HEK293 (cell line): Measurements from ENCODE around the gene SLC6A3.

Experiments
- CTCF ChIA-PET: fragments of 350-600 bp; formaldehyde crosslinking; extraction: SDS; loops from one replicate; lab custom pipeline; 2021; ENCODE audit warnings: antibody characterized with exemption; lab: Yijun Ruan, JAX
- POLR2A ChIA-PET: fragments of 300-600 bp; formaldehyde crosslinking; extraction: SDS; loops from one replicate; lab custom pipeline; 2020; ENCODE audit warnings: antibody characterized with exemption, inconsistent platforms; lab: Yijun Ruan, JAX
- H3K27ac ChIP-seq: fragments of 200-500 bp; sonication (Bioruptor generic); 2 replicates; pipeline ENCODE4 v1.5.1; 2014; ENCODE audit warnings: low read depth, low read length, control low read depth, inconsistent platforms; ENCODE audit errors: extremely low read depth
- H3K36me3 ChIP-seq, 2 experiments: fragments of 200-500 bp in 1 of 2; sonication (Bioruptor generic) in 1 of 2; 1 replicate in 1 of 2; 2 replicates in 1 of 2; pipeline ENCODE4 v1.5.1; 2014 to 2017; ENCODE audit warnings: inconsistent platforms in 2 of 2, low read length in 2 of 2; ENCODE audit not compliant: control insufficient read depth in 2 of 2, insufficient read depth in 1 of 2
- H3K4me1 ChIP-seq: fragments of 200-500 bp; sonication (Bioruptor generic); 2 replicates; pipeline ENCODE4 v1.5.1; 2014; ENCODE audit warnings: mild to moderate bottlenecking, low read length, inconsistent platforms; ENCODE audit not compliant: control insufficient read depth, insufficient read depth
- H3K4me3 ChIP-seq: 2 replicates; pipeline ENCODE4 v1.5.1; 2011; ENCODE audit warnings: low read depth, mild to moderate bottlenecking, control low read depth, low read length, moderate library complexity
- H3K9me3 ChIP-seq: fragments of 200-500 bp; sonication (Bioruptor generic); 2 replicates; pipeline ENCODE4 v1.5.1; 2014; ENCODE audit warnings: low read depth, low read length, inconsistent platforms; ENCODE audit not compliant: control insufficient read depth, insufficient read depth
- GLI4 ChIP-seq: fragments of 450-650 bp; formaldehyde crosslinking; IDR thresholded peaks from 2 replicates; pipeline ENCODE4 v1.5.1; 2016; ENCODE audit warnings: missing biosample characterization, missing genetic modification characterization
- HOXD13 ChIP-seq: sonication (generic); formaldehyde crosslinking; IDR thresholded peaks from 2 replicates; pipeline ENCODE4 v1.8.0; 2022; ENCODE audit warnings: missing genetic modification reagents, borderline replicate concordance
- KLF10 ChIP-seq: fragments of 450-650 bp; IDR thresholded peaks from 2 replicates; pipeline ENCODE4 v1.5.1; 2018; ENCODE audit warnings: missing biosample characterization, mild to moderate bottlenecking, missing genetic modification characterization
- RBAK ChIP-seq: fragments of 450-650 bp; formaldehyde crosslinking; IDR thresholded peaks from 2 replicates; pipeline ENCODE4 v1.5.1; 2016; ENCODE audit warnings: missing biosample characterization, missing genetic modification characterization
- SP7 ChIP-seq: fragments of 450-650 bp; formaldehyde crosslinking; IDR thresholded peaks from 2 replicates; pipeline ENCODE4 v1.5.1; 2016; ENCODE audit warnings: missing biosample characterization, missing genetic modification characterization
- YY2 ChIP-seq: fragments of 450-650 bp; formaldehyde crosslinking; IDR thresholded peaks from 2 replicates; pipeline ENCODE4 v1.5.1; 2016; ENCODE audit warnings: missing biosample characterization, missing genetic modification characterization
- ZFP3 ChIP-seq: fragments of 450-650 bp; formaldehyde crosslinking; IDR thresholded peaks from 2 replicates; pipeline ENCODE4 v1.5.1; 2016; ENCODE audit warnings: low read depth, missing biosample characterization, missing genetic modification characterization
- ZNF112 ChIP-seq: fragments of 450-650 bp; formaldehyde crosslinking; IDR thresholded peaks from 2 replicates; pipeline ENCODE4 v1.5.0; 2017; ENCODE audit warnings: missing biosample characterization, missing genetic modification characterization
- ZNF121 ChIP-seq: fragments of 450-650 bp; formaldehyde crosslinking; IDR thresholded peaks from 2 replicates; pipeline ENCODE4 v1.5.1; 2016; ENCODE audit warnings: missing biosample characterization, missing genetic modification characterization
- ZNF155 ChIP-seq: fragments of 450-650 bp; formaldehyde crosslinking; IDR thresholded peaks from 2 replicates; pipeline ENCODE4 v1.5.1; 2016; ENCODE audit warnings: missing biosample characterization, missing genetic modification characterization
- ZNF175 ChIP-seq: fragments of 450-650 bp; formaldehyde crosslinking; IDR thresholded peaks from 2 replicates; pipeline ENCODE4 v1.5.1; 2016; ENCODE audit warnings: missing biosample characterization, missing genetic modification characterization
- ZNF274 ChIP-seq, 2 experiments: fragments of 200-500 bp in 1 of 2; fragments of 450-650 bp in 1 of 2; sonication (Bioruptor generic) in 1 of 2; formaldehyde crosslinking in 1 of 2; IDR thresholded peaks; 2 replicates each; pipeline versions ENCODE4 v1.5.1 to v1.6.1; 2014 to 2016; ENCODE audit warnings: borderline replicate concordance in 1 of 2, inconsistent platforms in 1 of 2, low read length in 1 of 2, missing biosample characterization in 1 of 2, missing genetic modification characterization in 1 of 2
- ZNF404 ChIP-seq: fragments of 450-650 bp; formaldehyde crosslinking; IDR thresholded peaks from 2 replicates; pipeline ENCODE4 v1.5.1; 2017; ENCODE audit warnings: missing biosample characterization, missing genetic modification characterization
- ZNF433 ChIP-seq: fragments of 450-650 bp; formaldehyde crosslinking; IDR thresholded peaks from 2 replicates; pipeline ENCODE4 v1.5.1; 2016; ENCODE audit warnings: missing biosample characterization, missing genetic modification characterization, low read depth
- ZNF600 ChIP-seq: fragments of 450-650 bp; formaldehyde crosslinking; IDR thresholded peaks from 2 replicates; pipeline ENCODE4 v1.5.1; 2016; ENCODE audit warnings: missing biosample characterization, missing genetic modification characterization
- ZNF654 ChIP-seq: fragments of 450-650 bp; formaldehyde crosslinking; IDR thresholded peaks from 2 replicates; pipeline ENCODE4 v1.5.1; 2016; ENCODE audit warnings: low read depth, missing biosample characterization, missing genetic modification characterization
- ZNF701 ChIP-seq: fragments of 450-650 bp; formaldehyde crosslinking; IDR thresholded peaks from 2 replicates; pipeline ENCODE4 v1.5.1; 2016; ENCODE audit warnings: missing biosample characterization, missing genetic modification characterization
- ZNF776 ChIP-seq: fragments of 450-650 bp; formaldehyde crosslinking; IDR thresholded peaks from 2 replicates; pipeline ENCODE4 v1.5.0; 2017; ENCODE audit warnings: missing biosample characterization, missing genetic modification characterization, borderline replicate concordance
- ZNF785 ChIP-seq: fragments of 450-650 bp; formaldehyde crosslinking; IDR thresholded peaks from 2 replicates; pipeline ENCODE4 v1.5.1; 2016; ENCODE audit warnings: missing biosample characterization, missing genetic modification characterization
- ZNF792 ChIP-seq: fragments of 450-650 bp; formaldehyde crosslinking; IDR thresholded peaks from 2 replicates; pipeline ENCODE4 v1.5.1; 2016; ENCODE audit warnings: missing biosample characterization, missing genetic modification characterization
- TF ChIP-seq, protein P1 (sequence below): fragments of 450-650 bp; formaldehyde crosslinking; IDR thresholded peaks from 2 replicates; pipeline ENCODE4 v1.5.1; 2016; ENCODE audit warnings: missing biosample characterization, missing genetic modification characterization
- TF ChIP-seq, protein P2 (sequence below): fragments of 450-650 bp; formaldehyde crosslinking; IDR thresholded peaks from 2 replicates; pipeline ENCODE4 v1.5.1; 2016; ENCODE audit warnings: missing biosample characterization, missing genetic modification characterization
- TF ChIP-seq, protein P3 (sequence below): fragments of 450-650 bp; formaldehyde crosslinking; IDR thresholded peaks from 2 replicates; pipeline ENCODE4 v1.5.1; 2017; ENCODE audit warnings: missing biosample characterization, missing genetic modification characterization
- TF ChIP-seq, protein P4 (sequence below): fragments of 450-650 bp; formaldehyde crosslinking; IDR thresholded peaks from 2 replicates; pipeline ENCODE4 v1.5.1; 2016; ENCODE audit warnings: missing biosample characterization, missing genetic modification characterization

SLC6A3 gene

DNA sequence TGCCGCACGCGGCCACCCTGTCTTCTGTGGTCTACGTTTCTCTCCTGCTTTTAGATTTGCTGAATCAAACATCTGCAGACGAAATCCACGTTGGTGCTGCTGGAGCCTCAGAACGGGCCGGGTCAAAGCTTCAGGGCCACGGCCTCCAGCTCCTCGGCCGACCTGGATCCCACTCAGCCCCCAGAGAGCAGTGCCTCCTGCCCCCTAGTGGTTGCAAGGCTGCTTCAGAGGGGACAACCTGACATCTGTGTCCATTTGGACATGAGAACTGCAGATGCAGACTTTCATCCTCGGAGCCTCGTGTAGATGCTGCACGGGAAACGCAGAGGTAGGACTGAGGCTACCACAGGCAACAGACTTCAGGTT, 23.0 kb upstream of the SLC6A3 start:
- CTCF ChIA-PET, result interaction anchor here (0.6 to 1.1 kb wide), 9 partner anchors 12 to 221 kb away, joined by 3 to 5 read pairs (median 3); no protein-coding TSS in a partner anchor
- peaks cover 0 to 92% of the 10 kb centered on the region in 2 experiments; a peak in 2 of 3 replicates for H3K36me3 ChIP-seq
- no peak overlapping the region for H3K4me3 ChIP-seq
- H3K9me3 ChIP-seq, result no peaks in the 10 kb centered on the region
- TF ChIP-seq ZNF654 (tag by site-specific recombination) (0 out of 2 replicates have a peak, but pooled peaks have one; percentile 6), ZNF701 (no peak)
- H3K27ac ChIP-seq, result no peak overlapping the region
- POLR2A ChIA-PET, result no interaction called here
- no peaks in the 10 kb centered on the region for H3K4me1 ChIP-seq

DNA sequence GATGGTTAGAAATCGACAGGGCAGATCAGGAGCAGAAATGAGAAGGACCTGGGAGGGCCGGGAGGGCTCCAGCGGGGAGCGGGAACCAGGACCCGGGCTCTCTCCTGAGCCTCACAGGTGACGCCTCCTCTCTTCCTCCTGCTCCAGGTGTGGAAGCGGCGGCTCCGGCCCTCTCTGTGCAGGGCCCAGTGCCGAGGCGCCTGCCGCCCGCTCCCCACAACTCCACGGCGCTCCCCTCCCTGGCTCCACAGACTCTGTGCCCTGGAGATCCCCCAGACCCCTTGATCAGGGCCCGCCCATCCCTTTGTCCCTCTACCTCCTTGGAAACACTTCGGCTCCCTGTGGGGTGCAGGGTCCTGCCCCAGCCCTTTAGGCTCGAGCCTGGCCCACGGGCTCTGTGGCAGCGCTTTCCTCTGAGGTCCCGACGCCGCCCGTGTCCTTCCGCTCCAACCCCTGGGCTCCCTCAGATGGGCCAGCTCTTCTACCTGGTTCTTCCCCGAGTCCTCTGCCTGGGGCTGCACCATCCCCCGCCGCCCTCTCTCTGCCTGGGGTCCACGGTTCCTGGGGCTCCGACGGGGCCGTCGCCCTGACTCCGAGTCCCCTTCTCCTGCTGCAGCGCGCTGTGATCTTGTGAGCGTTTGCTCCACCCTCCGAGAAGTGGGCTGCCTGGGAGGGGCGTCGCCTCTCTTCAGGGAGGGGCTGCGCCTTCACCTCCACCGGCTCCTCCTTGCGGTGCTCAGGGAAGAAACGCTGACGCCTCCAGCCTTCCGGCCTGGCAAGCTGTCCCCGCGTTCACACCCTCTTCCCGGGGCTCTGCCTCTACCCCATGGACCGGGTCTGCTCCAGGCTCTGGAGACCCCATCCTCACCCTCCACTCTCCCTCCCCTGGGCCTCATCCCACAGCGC, 22.4 kb upstream of the SLC6A3 start:
- H3K4me3 ChIP-seq, result no peak overlapping the region
- ChIA-PET POLR2A (no interaction called here), CTCF (interaction anchor here (0.5 to 1.1 kb wide), 8 partner anchors 11 to 220 kb away, joined by 3 to 5 read pairs (median 3); no protein-coding TSS in a partner anchor)
- no peaks in the 10 kb centered on the region for H3K9me3 ChIP-seq
- H3K36me3 ChIP-seq, result peaks cover 4 to 91% of the 10 kb centered on the region in 2 experiments
- H3K27ac ChIP-seq, result no peak overlapping the region
- no peaks in the 10 kb centered on the region for H3K4me1 ChIP-seq
- TF ChIP-seq ZNF404 (tag by site-specific recombination), result no peak
- TF ChIP-seq ZNF792 (tag by site-specific recombination), result no peak
- TF ChIP-seq ZNF155 (tag by site-specific recombination), result no peak
- no peak for TF ChIP-seq ZFP3 (tag by site-specific recombination)
- no peak for TF ChIP-seq ZNF112 (tag by site-specific recombination)
- TF ChIP-seq YY2 (tag by site-specific recombination), result no peak
- no peak for TF ChIP-seq ZNF600
- TF ChIP-seq, protein P1, sequence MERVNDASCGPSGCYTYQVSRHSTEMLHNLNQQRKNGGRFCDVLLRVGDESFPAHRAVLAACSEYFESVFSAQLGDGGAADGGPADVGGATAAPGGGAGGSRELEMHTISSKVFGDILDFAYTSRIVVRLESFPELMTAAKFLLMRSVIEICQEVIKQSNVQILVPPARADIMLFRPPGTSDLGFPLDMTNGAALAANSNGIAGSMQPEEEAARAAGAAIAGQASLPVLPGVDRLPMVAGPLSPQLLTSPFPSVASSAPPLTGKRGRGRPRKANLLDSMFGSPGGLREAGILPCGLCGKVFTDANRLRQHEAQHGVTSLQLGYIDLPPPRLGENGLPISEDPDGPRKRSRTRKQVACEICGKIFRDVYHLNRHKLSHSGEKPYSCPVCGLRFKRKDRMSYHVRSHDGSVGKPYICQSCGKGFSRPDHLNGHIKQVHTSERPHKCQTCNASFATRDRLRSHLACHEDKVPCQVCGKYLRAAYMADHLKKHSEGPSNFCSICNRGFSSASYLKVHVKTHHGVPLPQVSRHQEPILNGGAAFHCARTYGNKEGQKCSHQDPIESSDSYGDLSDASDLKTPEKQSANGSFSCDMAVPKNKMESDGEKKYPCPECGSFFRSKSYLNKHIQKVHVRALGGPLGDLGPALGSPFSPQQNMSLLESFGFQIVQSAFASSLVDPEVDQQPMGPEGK (tag by site-specific recombination), result no peak
- TF ChIP-seq, protein P2, sequence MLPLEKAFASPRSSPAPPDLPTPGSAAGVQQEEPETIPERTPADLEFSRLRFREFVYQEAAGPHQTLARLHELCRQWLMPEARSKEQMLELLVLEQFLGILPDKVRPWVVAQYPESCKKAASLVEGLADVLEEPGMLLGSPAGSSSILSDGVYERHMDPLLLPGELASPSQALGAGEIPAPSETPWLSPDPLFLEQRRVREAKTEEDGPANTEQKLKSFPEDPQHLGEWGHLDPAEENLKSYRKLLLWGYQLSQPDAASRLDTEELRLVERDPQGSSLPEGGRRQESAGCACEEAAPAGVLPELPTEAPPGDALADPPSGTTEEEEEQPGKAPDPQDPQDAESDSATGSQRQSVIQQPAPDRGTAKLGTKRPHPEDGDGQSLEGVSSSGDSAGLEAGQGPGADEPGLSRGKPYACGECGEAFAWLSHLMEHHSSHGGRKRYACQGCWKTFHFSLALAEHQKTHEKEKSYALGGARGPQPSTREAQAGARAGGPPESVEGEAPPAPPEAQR, result no peak
- no peak for TF ChIP-seq ZNF776 (tag by site-specific recombination)
- no peak for TF ChIP-seq ZNF121 (tag by site-specific recombination)
- no peak for TF ChIP-seq SP7 (tag by site-specific recombination)
- no peak for TF ChIP-seq ZNF274 (IDR thresholded peaks at IDR 0.05; ENCODE audit: low read length)
- TF ChIP-seq ZNF274 (tag by site-specific recombination; IDR thresholded peaks at IDR 0.05; ENCODE audit: borderline replicate concordance), result no peak
- no peak for TF ChIP-seq HOXD13 (CRISPR knock-in tag)
- TF ChIP-seq, all 188 proteins: peak for 0

DNA sequence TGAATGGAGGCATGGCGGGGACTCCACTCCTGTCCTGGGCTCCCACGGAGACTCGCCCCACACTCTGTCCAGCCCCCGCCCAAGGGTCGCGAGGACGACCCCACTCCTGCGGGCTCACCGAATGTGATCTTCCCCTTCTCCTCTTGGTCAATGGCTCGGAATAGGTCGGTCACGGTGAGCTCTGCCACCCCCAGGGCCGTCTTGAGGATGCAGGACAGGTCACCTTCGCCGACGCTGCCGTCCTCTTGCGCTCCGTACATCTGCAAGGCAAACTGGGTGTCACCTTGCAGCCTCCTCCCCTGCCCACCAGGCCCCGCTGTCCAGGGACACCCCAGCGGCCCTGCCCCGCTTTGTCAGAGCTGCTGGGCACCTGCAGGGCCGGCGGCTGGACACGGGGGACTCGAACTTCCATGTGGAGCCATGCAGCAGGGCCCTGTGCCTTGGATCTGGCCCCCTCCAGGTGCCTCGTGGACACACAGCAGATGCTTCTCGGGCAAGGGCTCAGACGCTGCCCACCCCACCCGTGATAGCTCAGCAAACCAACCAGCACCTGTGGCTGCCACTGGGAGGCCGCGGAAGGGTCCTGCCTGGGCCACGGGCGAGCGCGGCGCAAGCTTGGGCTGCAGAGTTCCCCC, 21.5 kb upstream of the SLC6A3 start:
- H3K9me3 ChIP-seq, result no peaks in the 10 kb centered on the region
- H3K4me3 ChIP-seq, result no peak overlapping the region
- H3K27ac ChIP-seq, result no peak overlapping the region
- ChIA-PET POLR2A (no interaction called here), CTCF (no interaction called here)
- H3K4me1 ChIP-seq, result no peaks in the 10 kb centered on the region
- H3K36me3 ChIP-seq, result peaks cover 9 to 91% of the 10 kb centered on the region in 2 experiments
- TF ChIP-seq, protein P3, sequence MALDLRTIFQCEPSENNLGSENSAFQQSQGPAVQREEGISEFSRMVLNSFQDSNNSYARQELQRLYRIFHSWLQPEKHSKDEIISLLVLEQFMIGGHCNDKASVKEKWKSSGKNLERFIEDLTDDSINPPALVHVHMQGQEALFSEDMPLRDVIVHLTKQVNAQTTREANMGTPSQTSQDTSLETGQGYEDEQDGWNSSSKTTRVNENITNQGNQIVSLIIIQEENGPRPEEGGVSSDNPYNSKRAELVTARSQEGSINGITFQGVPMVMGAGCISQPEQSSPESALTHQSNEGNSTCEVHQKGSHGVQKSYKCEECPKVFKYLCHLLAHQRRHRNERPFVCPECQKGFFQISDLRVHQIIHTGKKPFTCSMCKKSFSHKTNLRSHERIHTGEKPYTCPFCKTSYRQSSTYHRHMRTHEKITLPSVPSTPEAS, result no peak
- TF ChIP-seq, protein P4, sequence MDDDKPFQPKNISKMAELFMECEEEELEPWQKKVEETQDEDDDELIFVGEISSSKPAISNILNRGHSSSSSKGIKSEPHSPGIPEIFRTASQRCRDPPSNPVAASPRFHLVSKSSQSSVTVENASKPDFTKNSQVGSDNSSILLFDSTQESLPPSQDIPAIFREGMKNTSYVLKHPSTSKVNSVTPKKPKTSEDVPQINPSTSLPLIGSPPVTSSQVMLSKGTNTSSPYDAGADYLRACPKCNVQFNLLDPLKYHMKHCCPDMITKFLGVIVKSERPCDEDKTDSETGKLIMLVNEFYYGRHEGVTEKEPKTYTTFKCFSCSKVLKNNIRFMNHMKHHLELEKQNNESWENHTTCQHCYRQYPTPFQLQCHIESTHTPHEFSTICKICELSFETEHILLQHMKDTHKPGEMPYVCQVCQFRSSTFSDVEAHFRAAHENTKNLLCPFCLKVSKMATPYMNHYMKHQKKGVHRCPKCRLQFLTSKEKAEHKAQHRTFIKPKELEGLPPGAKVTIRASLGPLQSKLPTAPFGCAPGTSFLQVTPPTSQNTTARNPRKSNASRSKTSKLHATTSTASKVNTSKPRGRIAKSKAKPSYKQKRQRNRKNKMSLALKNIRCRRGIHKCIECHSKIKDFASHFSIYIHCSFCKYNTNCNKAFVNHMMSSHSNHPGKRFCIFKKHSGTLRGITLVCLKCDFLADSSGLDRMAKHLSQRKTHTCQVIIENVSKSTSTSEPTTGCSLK, result no peak
- TF ChIP-seq ZNF785 (tag by site-specific recombination) (no peak), KLF10 (tag by site-specific recombination) (no peak), RBAK (tag by site-specific recombination) (no peak), ZNF175 (tag by site-specific recombination) (no peak), ZNF433 (tag by site-specific recombination) (no peak), GLI4 (tag by site-specific recombination) (no peak)
